ENCODE data around the gene NACC2. TPM values are rescaled to one million over a fixed set of nuclear protein-coding genes. Genes with fewer than 3 reads are reported as not detected.
A peak's percentile ranks its signal among the peaks of the same experiment; 100 is the strongest.

Gene NACC2
- total and polyA plus RNA-seq, 2 of the 8 experiments (the other 6 are each of a cell fraction or from before 2014, with no cell fraction given), result 8.3 to 14.0 TPM

DNA sequence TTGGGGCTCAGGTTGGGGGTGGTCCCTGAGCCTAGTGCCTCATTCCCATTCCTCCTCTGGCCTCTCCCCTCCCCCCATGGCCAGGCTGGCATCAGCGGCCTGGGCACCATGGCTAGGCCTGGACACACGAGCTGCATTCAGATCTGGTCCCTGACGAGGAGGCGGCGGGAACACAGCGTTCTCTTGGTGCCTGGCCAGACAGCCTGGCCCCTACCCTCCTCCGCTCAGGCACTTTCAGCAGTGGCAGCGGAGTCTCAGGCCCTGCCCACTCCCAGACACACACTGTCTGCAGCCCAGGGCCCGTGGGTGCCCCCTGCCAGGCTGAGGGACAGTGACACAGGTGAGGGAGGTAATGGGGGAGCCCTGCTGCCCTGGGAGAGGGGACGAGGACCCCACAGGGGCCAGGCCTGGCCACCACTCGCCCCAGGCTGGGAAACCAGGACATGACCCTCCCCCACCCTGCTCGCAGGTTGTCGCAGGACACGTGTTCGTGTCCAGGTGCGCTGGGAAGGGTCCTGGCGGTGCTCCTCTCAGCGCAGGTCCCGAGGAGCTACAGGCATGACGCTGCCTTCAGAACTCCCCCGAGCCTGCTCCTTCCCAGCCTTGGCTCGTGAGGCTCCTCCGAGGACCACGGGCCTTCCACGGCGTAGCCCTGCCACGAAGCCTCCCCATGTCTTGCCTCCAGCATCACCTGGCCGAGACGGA lies 114.0 kb downstream of the NACC2 start:
- no peaks in the 10 kb centered on the region for H3K9me3 ChIP-seq (ENCODE audit: insufficient read depth in 2 of 2, low read depth in 1 of 2, low read length in 1 of 2)
- H3K79me2 ChIP-seq (ENCODE audit: control insufficient read depth in 1 of 2, insufficient read depth in 2 of 2, low read length in 2 of 2), result no peaks in the 10 kb centered on the region
- no peak overlapping the region for H2BK15ac ChIP-seq (ENCODE audit: low read length)
- peak overlapping the region; percentile 78 for H3K4ac ChIP-seq (replicated peaks; ENCODE audit: insufficient read length, low read depth, low read length)
- no peaks in the 10 kb centered on the region for H4K20me1 ChIP-seq (replicated peaks in 1 of 2; ENCODE audit: control insufficient read depth in 1 of 2, insufficient read depth in 2 of 2, low read length in 2 of 2)
- H2BK12ac ChIP-seq (ENCODE audit: low read depth, low read length), result no peak overlapping the region
- H2AK5ac ChIP-seq (ENCODE audit: low read depth, low read length), result no peak overlapping the region
- no peaks in the 10 kb centered on the region for H3K36me3 ChIP-seq (ENCODE audit: control insufficient read depth in 2 of 4, insufficient read depth in 4 of 4, low read length in 3 of 4)
- H3K23ac ChIP-seq (ENCODE audit: insufficient read length), result no peak overlapping the region
- H4K8ac ChIP-seq (ENCODE audit: extremely low read depth, insufficient read depth, low read length), result no peak overlapping the region
- no peaks in the 10 kb centered on the region for H3K23me2 ChIP-seq (ENCODE audit: low read depth, low read length)
- H3K4me1 ChIP-seq (replicated peaks in 1 of 4; ENCODE audit: control insufficient read depth in 3 of 4, insufficient read depth in 4 of 4, low read length in 3 of 4), result peaks cover 0 to 3% (median 1%) of the 10 kb centered on the region in 4 experiments; a peak in 4 of 7 replicates
- no peak overlapping the region; the same call in 1 of the 2 replicates for H2BK5ac ChIP-seq (ENCODE audit: low read depth, low read length)
- TF ChIP-seq POU5F1 (IDR thresholded peaks at IDR 0.05; ENCODE audit: low read depth, low read length) (no peak), SIN3A (conservative IDR thresholded peaks at IDR 0.05 in 1 of 2, IDR thresholded peaks at IDR 0.05 in 1 of 2; ENCODE audit: low read depth in 1 of 2, low read length in 2 of 2) (no peak), ASH2L (IDR thresholded peaks at IDR 0.05; ENCODE audit: low read length) (no peak), MAX (IDR thresholded peaks at IDR 0.05) (no peak), HDAC6 (IDR thresholded peaks at IDR 0.05; ENCODE audit: low read depth, low read length) (no peak), POLR2AphosphoS5 (IDR thresholded peaks at IDR 0.05; ENCODE audit: low read depth, low read length) (no peak), BCL11A (IDR thresholded peaks at IDR 0.05; ENCODE audit: low read depth in 2 of 2, low read length in 2 of 2) (no peak), CTBP2 (IDR thresholded peaks at IDR 0.05; ENCODE audit: borderline replicate concordance, insufficient read depth, insufficient read length, low read length) (no peak), YY1 (IDR thresholded peaks at IDR 0.05; ENCODE audit: low read depth, low read length) (no peak), SP2 (IDR thresholded peaks at IDR 0.05; ENCODE audit: low read length) (no peak)
- no peak overlapping the region for H4K91ac ChIP-seq (replicated peaks; ENCODE audit: insufficient read length, low read length)
- H3K4me3 ChIP-seq (ENCODE audit: extremely low read depth in 1 of 4, insufficient read depth in 2 of 4, low read depth in 3 of 4, low read length in 4 of 4), result no peak overlapping the region
- no peak overlapping the region for H3K56ac ChIP-seq (replicated peaks; ENCODE audit: insufficient read length, low read depth, low read length)
- ChIA-PET CTCF (ENCODE audit: partially characterized antibody) (interaction anchor here (0.6 to 0.7 kb wide), 2 partner anchors 71 to 133 kb away, joined by 3 read pairs; no protein-coding TSS in a partner anchor), POLR2A (ENCODE audit: partially characterized antibody) (no interaction called here)
- no peak overlapping the region for H3K18ac ChIP-seq (ENCODE audit: extremely low read depth, low read length)
- no peaks in the 10 kb centered on the region for H3K27me3 ChIP-seq (replicated peaks in 1 of 4; ENCODE audit: control insufficient read depth in 3 of 4, extremely low read depth in 1 of 4, insufficient read depth in 3 of 4, low read length in 3 of 4)
- H3K4me2 ChIP-seq (ENCODE audit: insufficient read depth in 1 of 2, low read depth in 2 of 2, low read length in 2 of 2), result no peak overlapping the region
- no peak overlapping the region for H3K14ac ChIP-seq (ENCODE audit: insufficient read length)
- FAIRE-seq (no peak), DNase-seq (ENCODE audit: low read depth in 1 of 2, low spot score in 2 of 2) (no peak)
- no peak overlapping the region for H2BK20ac ChIP-seq (ENCODE audit: low read length)
- no peak overlapping the region for H4K5ac ChIP-seq (ENCODE audit: insufficient read length, low read depth, low read length)
- H3K79me1 ChIP-seq (ENCODE audit: low read depth, low read length), result no peaks in the 10 kb centered on the region
- H3K27ac ChIP-seq (ENCODE audit: low read depth, low read length), result no peak overlapping the region
- H3K9ac ChIP-seq (replicated peaks in 1 of 4; ENCODE audit: extremely low read depth in 1 of 4, low read depth in 3 of 4, low read length in 3 of 4), result no peak overlapping the region
- WGBS, 2 experiments (ENCODE audit: extremely low coverage in 1 of 2, insufficient coverage in 1 of 2, insufficient read length in 1 of 2, insufficient replicate concordance in 2 of 2, low coverage in 1 of 2, low lambda C conversion rate in 2 of 2, missing lambda C conversion rate in 1 of 2), result 90% methylated on average over 26 of the region's 29 CpGs; no CpG with 5 or more reads in 1 of the 2 experiments
- H2BK120ac ChIP-seq (replicated peaks; ENCODE audit: low read depth, low read length), result no peak overlapping the region
- H2AFZ ChIP-seq (ENCODE audit: low read length), result no peak overlapping the region
